SK-N-SH (cell line): ENCODE measurements around the gene FAM181A. TPM values are rescaled to one million over a fixed set of nuclear protein-coding genes. Genes with fewer than 3 reads are reported as not detected.

ENCODE experiments used
- CTCF ChIA-PET: fragments of 300-600, 350-600 bp; formaldehyde crosslinking; extraction: SDS; loops from one replicate; lab custom pipeline; 2021; lab: Yijun Ruan, JAX
- POLR2A ChIA-PET: fragments of 350-600 bp; sonication (Branson Sonifier 250); formaldehyde crosslinking; extraction: SDS; loops from one replicate; lab custom pipeline; 2020; ENCODE audit warnings: antibody characterized with exemption, inconsistent platforms; lab: Yijun Ruan, JAX
- DNase-seq: peaks from one replicate; pipeline ENCODE4 v3.0.0; 2012
- H2AFZ ChIP-seq: fragments of 200-600 bp; sonication (generic); 2 replicates; pipeline ENCODE4 v1.8.1; 2016; ENCODE audit warnings: antibody characterized with exemption, mild to moderate bottlenecking, low read depth
- H3F3A ChIP-seq: fragments of 200-600 bp; sonication (generic); replicated peaks from 2 replicates; pipeline ENCODE3; 2016; ENCODE audit warnings: antibody characterized with exemption, mild to moderate bottlenecking; ENCODE audit not compliant: insufficient read depth
- H3K27ac ChIP-seq, 2 experiments: fragments of 200-500 bp in 1 of 2; fragments of 200-600 bp in 1 of 2; sonication (Bioruptor generic) in 1 of 2; sonication (generic), shearing (Covaris generic) in 1 of 2; 2 replicates each; pipeline versions ENCODE4 v1.5.1 to v1.6.1; 2014 to 2016; ENCODE audit warnings: low read depth in 2 of 2, inconsistent platforms in 1 of 2, low read length in 1 of 2, mild to moderate bottlenecking in 1 of 2, mixed read lengths in 1 of 2
- H3K27me3 ChIP-seq: fragments of 200-600 bp; sonication (generic), shearing (Covaris generic); 2 replicates; pipeline ENCODE4 v1.6.1; 2016; ENCODE audit warnings: mixed run types; ENCODE audit not compliant: insufficient read depth
- H3K36me3 ChIP-seq, 2 experiments: fragments of 200-500 bp in 1 of 2; fragments of 200-600 bp in 1 of 2; sonication (Bioruptor generic) in 1 of 2; sonication (generic) in 1 of 2; replicated peaks in 1 of 2; 2 replicates each; pipeline versions ENCODE3 to v1.5.1; 2014 to 2016; ENCODE audit warnings: low read length in 1 of 2, mild to moderate bottlenecking in 1 of 2; ENCODE audit not compliant: insufficient read depth in 2 of 2, control insufficient read depth in 1 of 2
- H3K4me1 ChIP-seq, 2 experiments: fragments of 200-500 bp in 1 of 2; fragments of 200-600 bp in 1 of 2; sonication (Bioruptor generic) in 1 of 2; sonication (generic), shearing (Covaris generic) in 1 of 2; 2 replicates each; pipeline versions ENCODE4 v1.5.1 to v1.6.1; 2014 to 2016; ENCODE audit warnings: low read depth in 1 of 2, low read length in 1 of 2, mixed run types in 1 of 2; ENCODE audit not compliant: insufficient read depth in 2 of 2, control insufficient read depth in 1 of 2
- H3K4me2 ChIP-seq: fragments of 200-600 bp; sonication (generic), shearing (Covaris generic); 2 replicates; pipeline ENCODE4 v1.6.1; 2017; ENCODE audit warnings: mixed run types
- H3K4me3 ChIP-seq, 2 experiments: fragments of 200-500 bp in 1 of 2; fragments of 200-600 bp in 1 of 2; sonication (Bioruptor generic) in 1 of 2; sonication (generic), shearing (Covaris generic) in 1 of 2; 2 replicates each; pipeline versions ENCODE4 v1.5.1 to v1.8.1; 2014 to 2016; ENCODE audit warnings: low read depth in 2 of 2, inconsistent platforms in 1 of 2, low read length in 1 of 2, mild to moderate bottlenecking in 1 of 2, mixed read lengths in 1 of 2, moderate library complexity in 1 of 2
- H3K79me2 ChIP-seq: fragments of 200-600 bp; sonication (generic); 2 replicates; pipeline ENCODE4 v1.8.1; 2017; ENCODE audit warnings: mild to moderate bottlenecking; ENCODE audit not compliant: insufficient read depth
- H3K9ac ChIP-seq: fragments of 200-600 bp; sonication (generic); 2 replicates; pipeline ENCODE4 v1.6.1; 2017; ENCODE audit warnings: mixed run types
- H3K9me2 ChIP-seq: fragments of 200-600 bp; sonication (generic); 2 replicates; pipeline ENCODE4 v1.6.1; 2017; ENCODE audit warnings: mixed run types
- H3K9me3 ChIP-seq: fragments of 200-600 bp; sonication (generic); 2 replicates; pipeline ENCODE4 v1.6.1; 2017; ENCODE audit warnings: mixed run types, mild to moderate bottlenecking, moderate library complexity
- H4K20me1 ChIP-seq: fragments of 200-600 bp; sonication (generic); 2 replicates; pipeline ENCODE4 v1.6.1; 2017; ENCODE audit warnings: mild to moderate bottlenecking, mixed run types; ENCODE audit not compliant: insufficient read depth
- CHD2 ChIP-seq: fragments of 150-350 bp; IDR thresholded peaks from 2 replicates; pipeline ENCODE4 v1.6.1; 2018; ENCODE audit warnings: low read length; ENCODE audit not compliant: partially characterized antibody
- ELF1 ChIP-seq: IDR thresholded peaks from 2 replicates; pipeline ENCODE4 v1.4.0; 2012
- EZH2phosphoT487 ChIP-seq: fragments of 200-600 bp; sonication (generic); IDR thresholded peaks from 2 replicates; pipeline ENCODE4 v1.6.1; 2017; ENCODE audit warnings: low read depth, mixed run types, mild to moderate bottlenecking, antibody characterized with exemption, moderate library complexity, borderline replicate concordance
- FOSL2 ChIP-seq: IDR thresholded peaks from 2 replicates; pipeline ENCODE4 v1.4.0; 2012; ENCODE audit warnings: low read depth, mild to moderate bottlenecking, moderate library complexity, borderline replicate concordance
- GABPA ChIP-seq: IDR thresholded peaks from 2 replicates; pipeline ENCODE4 v1.4.0; 2012; ENCODE audit warnings: low read depth, mild to moderate bottlenecking
- JUND ChIP-seq: IDR thresholded peaks from 2 replicates; pipeline ENCODE4 v1.4.0; 2012
- MAX ChIP-seq: IDR thresholded peaks from 2 replicates; pipeline ENCODE4 v1.4.0; 2012; ENCODE audit warnings: low read depth
- MEF2A ChIP-seq: IDR thresholded peaks from 2 replicates; pipeline ENCODE4 v1.4.0; 2012; ENCODE audit warnings: low read depth, borderline replicate concordance
- RCOR1 ChIP-seq: fragments of 150-350 bp; IDR thresholded peaks from 2 replicates; pipeline ENCODE4 v1.6.1; 2017; ENCODE audit warnings: antibody characterized with exemption, low read length
- REST ChIP-seq: IDR thresholded peaks from 2 replicates; pipeline ENCODE4 v1.6.1; 2012; ENCODE audit warnings: mild to moderate bottlenecking, low read depth, low read length, moderate library complexity
- RXRA ChIP-seq: IDR thresholded peaks from 2 replicates; pipeline ENCODE4 v1.4.0; 2012; ENCODE audit warnings: low read depth, mild to moderate bottlenecking, borderline replicate concordance
- TAF1 ChIP-seq: IDR thresholded peaks from 2 replicates; pipeline ENCODE4 v1.6.1; 2012; ENCODE audit warnings: low read depth, mild to moderate bottlenecking, low read length, moderate library complexity, borderline replicate concordance
- TCF12 ChIP-seq: IDR thresholded peaks from 2 replicates; pipeline ENCODE4 v1.4.0; 2012
- WGBS: methylation state at CpG from one replicate; pipeline ENCODE4 v1.1.6; 2017; ENCODE audit warnings: low lambda C conversion rate; 5-methylcytosine and 5-hydroxymethylcytosine counted together
- polyA plus RNA-seq, 3 experiments: library from polyadenylated mRNA; depleted of rRNA; stranded (reverse); fragments of >200 nt; gene quantifications; 2 replicates each; pipeline ENCODE4 v1.2.3, GENCODE V29; 2012
- TF ChIP-seq, protein P1 (sequence below): fragments of 200-600 bp; sonication (generic); IDR thresholded peaks from 2 replicates; pipeline ENCODE4 v1.6.1; 2017; ENCODE audit warnings: antibody characterized with exemption, mild to moderate bottlenecking, moderate library complexity

FAM181A gene
- polyA plus RNA-seq, 1 of the 3 experiments (the other 2 are of a cell fraction), result not detected

DNA sequence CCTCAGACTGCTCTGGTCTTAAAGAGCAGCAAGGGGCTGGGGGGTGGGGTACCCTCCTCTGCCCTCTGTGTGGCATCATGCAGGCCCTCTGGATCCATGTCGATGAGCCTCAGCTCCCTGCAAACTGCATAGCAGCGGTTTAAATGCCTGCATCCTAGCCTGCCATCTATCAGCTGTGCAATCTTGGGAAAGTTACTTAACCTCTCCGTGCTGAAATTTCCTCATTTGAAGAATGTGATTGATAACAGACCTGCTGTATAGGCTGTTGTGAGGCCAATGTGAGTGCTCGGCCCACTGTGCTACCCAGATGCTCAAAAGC is 3.8 kb downstream of the FAM181A start:
- Histone ChIP-seq H3K4me2 (no peak overlapping the region), H3K27ac (no peak overlapping the region), H3K4me3 (no peak overlapping the region), H3K79me2 (no peaks in the 10 kb centered on the region), H3K9me2 (no peaks in the 10 kb centered on the region), H3F3A (no peaks in the 10 kb centered on the region), H3K9ac (no peak overlapping the region), H3K9me3 (no peaks in the 10 kb centered on the region), H2AFZ (no peak overlapping the region), H3K4me1 (no peaks in the 10 kb centered on the region), H3K27me3 (peaks cover 11% of the 10 kb centered on the region; the same call in 1 of the 2 replicates), H4K20me1 (no peaks in the 10 kb centered on the region), H3K36me3 (no peaks in the 10 kb centered on the region)
- POLR2A ChIA-PET, result no interaction called here
- no peak for TF ChIP-seq MAX
- TF ChIP-seq ELF1, result no peak
- TF ChIP-seq EZH2phosphoT487, result no peak
- no peak for TF ChIP-seq TAF1
- no peak for TF ChIP-seq REST
- TF ChIP-seq, protein P1, sequence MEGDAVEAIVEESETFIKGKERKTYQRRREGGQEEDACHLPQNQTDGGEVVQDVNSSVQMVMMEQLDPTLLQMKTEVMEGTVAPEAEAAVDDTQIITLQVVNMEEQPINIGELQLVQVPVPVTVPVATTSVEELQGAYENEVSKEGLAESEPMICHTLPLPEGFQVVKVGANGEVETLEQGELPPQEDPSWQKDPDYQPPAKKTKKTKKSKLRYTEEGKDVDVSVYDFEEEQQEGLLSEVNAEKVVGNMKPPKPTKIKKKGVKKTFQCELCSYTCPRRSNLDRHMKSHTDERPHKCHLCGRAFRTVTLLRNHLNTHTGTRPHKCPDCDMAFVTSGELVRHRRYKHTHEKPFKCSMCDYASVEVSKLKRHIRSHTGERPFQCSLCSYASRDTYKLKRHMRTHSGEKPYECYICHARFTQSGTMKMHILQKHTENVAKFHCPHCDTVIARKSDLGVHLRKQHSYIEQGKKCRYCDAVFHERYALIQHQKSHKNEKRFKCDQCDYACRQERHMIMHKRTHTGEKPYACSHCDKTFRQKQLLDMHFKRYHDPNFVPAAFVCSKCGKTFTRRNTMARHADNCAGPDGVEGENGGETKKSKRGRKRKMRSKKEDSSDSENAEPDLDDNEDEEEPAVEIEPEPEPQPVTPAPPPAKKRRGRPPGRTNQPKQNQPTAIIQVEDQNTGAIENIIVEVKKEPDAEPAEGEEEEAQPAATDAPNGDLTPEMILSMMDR, result no peak
- no peak for TF ChIP-seq MEF2A
- no peak for TF ChIP-seq RXRA
- no peak for TF ChIP-seq FOSL2
- no peak for TF ChIP-seq GABPA
- no peak for TF ChIP-seq TCF12
- no peak for TF ChIP-seq RCOR1
- TF ChIP-seq CHD2, result no peak
- no peak for TF ChIP-seq JUND
- CTCF ChIA-PET, result interaction anchor here (0.8 to 2.2 kb wide), 4 partner anchors 9 to 276 kb away, joined by 3 to 22 read pairs (median 6); no protein-coding TSS in a partner anchor
- WGBS, result 37% methylated on average over 4 of the region's 4 CpGs
- no peak for DNase-seq
